Fibroblast of skin of back (primary cell): ENCODE data around the gene ZNF234. TPM values are rescaled to one million over a fixed set of nuclear protein-coding genes. Genes with fewer than 3 reads are reported as not detected.
A peak's percentile ranks its signal among the peaks of the same experiment; 100 is the strongest.
"Not testable (repeated sequence)": the region's sequence is repeated elsewhere in the genome, so short reads cannot be mapped to it uniquely, and the experiment has no call there.

Experiments used
- DNase-seq: peaks from one replicate; pipeline ENCODE4 v3.0.0-alpha.2; 2013
- polyA plus RNA-seq, 2 experiments: library from polyadenylated mRNA; unstranded; fragments of 120-200 nt; gene quantifications; one replicate each; pipeline ENCODE4 v1.2.1, GENCODE V29; 2013; ENCODE audit not compliant: insufficient read length in 2 of 2

The ZNF234 gene
- 5.3 TPM for polyA plus RNA-seq (2013, experiment 1 of 2; ENCODE audit: insufficient read length)
- polyA plus RNA-seq (2013, experiment 2 of 2; ENCODE audit: insufficient read length): 5.4 TPM

- peak; percentile 90 for DNase-seq
Measured at GRCh38 chr19:44141191-44142058, at the start of gene ZNF234. TSS of gene ZNF234 (plus strand) at chr19:44141554. CDS start at chr19:44144633, 3,079 bp downstream.

GRCh38 chr19:44092108-44092507 lies 49.2 kb upstream of the ZNF234 start:
- DNase-seq: no peak

- DNase-seq: peak; percentile 95
Measured at GRCh38 chr19:44093931-44094765, 47.2 kb upstream of the ZNF234 start, which contains the start of gene ZNF224. TSS of gene ZNF224 (plus strand) at chr19:44094361. CDS start at chr19:44097874, 3,513 bp downstream.

GRCh38 chr19:44107751-44108150 lies 33.6 kb upstream of the ZNF234 start:
- no peak for DNase-seq

- no peak for DNase-seq
Measured at GRCh38 chr19:44109458-44109857, 31.9 kb upstream of the ZNF234 start.

- peak; percentile 82 for DNase-seq
Measured at GRCh38 chr19:44111910-44112463, 29.4 kb upstream of the ZNF234 start.

GRCh38 chr19:44112802-44113137 lies 28.6 kb upstream of the ZNF234 start:
- no peak for DNase-seq

- peak; percentile 99 for DNase-seq
Measured at GRCh38 chr19:44113138-44113783, 28.1 kb upstream of the ZNF234 start, which contains the start of gene ZNF225. TSS of gene ZNF225 (plus strand) at chr19:44113399. CDS start at chr19:44115828, 2,429 bp downstream.

GRCh38 chr19:44113784-44114390 lies 27.5 kb upstream of the ZNF234 start:
- peak; percentile 1 for DNase-seq

- DNase-seq: not testable (repeated sequence)
Measured at GRCh38 chr19:44121162-44121561, 20.2 kb upstream of the ZNF234 start.

GRCh38 chr19:44131955-44132354 lies 9.4 kb upstream of the ZNF234 start:
- DNase-seq: no peak

GRCh38 chr19:44142059-44142433 lies 692 bp downstream of the ZNF234 start:
- peak; percentile 22 for DNase-seq

- DNase-seq: no peak
Measured at GRCh38 chr19:44149776-44150175, 8.4 kb downstream of the ZNF234 start.

- no peak for DNase-seq
Measured at GRCh38 chr19:44151491-44151890, 10.1 kb downstream of the ZNF234 start.

- no peak for DNase-seq
Measured at GRCh38 chr19:44156475-44156874, 15.1 kb downstream of the ZNF234 start.

GRCh38 chr19:44163789-44164188 lies 22.4 kb downstream of the ZNF234 start:
- no peak for DNase-seq

- no peak for DNase-seq
Measured at GRCh38 chr19:44164327-44164672, 22.9 kb downstream of the ZNF234 start.

GRCh38 chr19:44164673-44165512 lies 23.5 kb downstream of the ZNF234 start, which contains the start of gene ZNF226:
TSS of gene ZNF226 (plus strand) at chr19:44165100. CDS start at chr19:44170081, 4,981 bp downstream.
- peak; percentile 99 for DNase-seq

GRCh38 chr19:44170660-44171059 lies 29.3 kb downstream of the ZNF234 start:
- DNase-seq: not testable (repeated sequence)

GRCh38 chr19:44176590-44176989 lies 35.2 kb downstream of the ZNF234 start:
- DNase-seq: no peak

- DNase-seq: no peak
Measured at GRCh38 chr19:44180968-44181367, 39.6 kb downstream of the ZNF234 start.
